ENCODE data around the gene AVEN. TPM values are rescaled to one million over a fixed set of nuclear protein-coding genes. Genes with fewer than 3 reads are reported as not detected.

The AVEN gene
- total RNA-seq, 1 donor from 2014 or later, result 27.3 TPM

GRCh38 chr15:33971811-33972210 lies 67.2 kb downstream of the AVEN start:
- no peaks in the 10 kb centered on the region for H3K36me3 Mint-ChIP-seq (ENCODE audit: low read depth)
- H3K9me3 Mint-ChIP-seq (ENCODE audit: low read depth), result no peaks in the 10 kb centered on the region
- no peak for TF ChIP-seq CTCF (IDR thresholded peaks at IDR 0.05)
- H3K27me3 Mint-ChIP-seq (ENCODE audit: low read depth), result no peaks in the 10 kb centered on the region
- H3K27ac Mint-ChIP-seq (ENCODE audit: unreplicated experiment), result no peak overlapping the region
- DNase-seq (ENCODE audit: low spot score), result no peak
- H3K4me3 Mint-ChIP-seq (ENCODE audit: unreplicated experiment), result no peak overlapping the region
- H3K4me1 Mint-ChIP-seq (ENCODE audit: low read depth), result peaks cover 7% of the 10 kb centered on the region

- no peaks in the 10 kb centered on the region for H3K9me3 Mint-ChIP-seq (ENCODE audit: low read depth)
- H3K27ac Mint-ChIP-seq (ENCODE audit: unreplicated experiment), result no peak overlapping the region
- peaks cover 10% of the 10 kb centered on the region for H3K4me1 Mint-ChIP-seq (ENCODE audit: low read depth)
- H3K27me3 Mint-ChIP-seq (ENCODE audit: low read depth), result no peaks in the 10 kb centered on the region
- TF ChIP-seq CTCF (IDR thresholded peaks at IDR 0.05), result no peak
- no peaks in the 10 kb centered on the region for H3K36me3 Mint-ChIP-seq (ENCODE audit: low read depth)
- no peak overlapping the region for H3K4me3 Mint-ChIP-seq (ENCODE audit: unreplicated experiment)
- no peak for DNase-seq (ENCODE audit: low spot score)
These were observed 70.2 kb downstream of the AVEN start for GRCh38 chr15:33968821-33969220.

GRCh38 chr15:33968224-33968623 lies 70.8 kb downstream of the AVEN start, which contains the start of gene CHRM5:
CHRM5 (plus strand) TSS chr15:33968497; CDS start chr15:34062718, 94,221 bp downstream.
- H3K27ac Mint-ChIP-seq (ENCODE audit: unreplicated experiment), result no peak within 1 kb of the TSS
- no peak within 1 kb of the TSS for H3K4me3 Mint-ChIP-seq (ENCODE audit: unreplicated experiment)

GRCh38 chr15:33964665-33965040 lies 74.4 kb downstream of the AVEN start:
- Mint-ChIP-seq H3K4me3 (ENCODE audit: unreplicated experiment) (no peak overlapping the region), H3K9me3 (ENCODE audit: low read depth) (no peaks in the 10 kb centered on the region), H3K27ac (ENCODE audit: unreplicated experiment) (no peak overlapping the region), H3K36me3 (ENCODE audit: low read depth) (no peaks in the 10 kb centered on the region), H3K27me3 (ENCODE audit: low read depth) (no peaks in the 10 kb centered on the region), H3K4me1 (ENCODE audit: low read depth) (peaks cover 7% of the 10 kb centered on the region)
- no peak for TF ChIP-seq CTCF (IDR thresholded peaks at IDR 0.05)
- no peak for DNase-seq (ENCODE audit: low spot score)

More at GRCh38 chr15:33968224-33968623, 70.8 kb downstream of the AVEN start, which contains the start of gene CHRM5:
- no peak for TF ChIP-seq CTCF (IDR thresholded peaks at IDR 0.05)
- no peaks in the 10 kb centered on the region for H3K27me3 Mint-ChIP-seq (ENCODE audit: low read depth)
- peaks cover 10% of the 10 kb centered on the region for H3K4me1 Mint-ChIP-seq (ENCODE audit: low read depth)
- DNase-seq (ENCODE audit: low spot score), result no peak
- H3K9me3 Mint-ChIP-seq (ENCODE audit: low read depth), result no peaks in the 10 kb centered on the region
- no peaks in the 10 kb centered on the region for H3K36me3 Mint-ChIP-seq (ENCODE audit: low read depth)

GRCh38 chr15:33963831-33964664 lies 75.0 kb downstream of the AVEN start:
- no peak for DNase-seq (ENCODE audit: low spot score)
- H3K27ac Mint-ChIP-seq (ENCODE audit: unreplicated experiment), result no peak overlapping the region
- peaks cover 7% of the 10 kb centered on the region for H3K4me1 Mint-ChIP-seq (ENCODE audit: low read depth)
- peak; percentile 88 for TF ChIP-seq CTCF (IDR thresholded peaks at IDR 0.05)
- no peak overlapping the region for H3K4me3 Mint-ChIP-seq (ENCODE audit: unreplicated experiment)
- no peaks in the 10 kb centered on the region for H3K36me3 Mint-ChIP-seq (ENCODE audit: low read depth)
- no peaks in the 10 kb centered on the region for H3K9me3 Mint-ChIP-seq (ENCODE audit: low read depth)
- no peaks in the 10 kb centered on the region for H3K27me3 Mint-ChIP-seq (ENCODE audit: low read depth)
